SK-N-SH (cell line): ENCODE results near the gene ZNF341. TPM values are rescaled to one million over a fixed set of nuclear protein-coding genes. Genes with fewer than 3 reads are reported as not detected.

Experiments used
- CTCF ChIA-PET: fragments of 300-600, 350-600 bp; formaldehyde crosslinking; extraction: SDS; loops from one replicate; lab custom pipeline; 2021; lab: Yijun Ruan, JAX
- POLR2A ChIA-PET: fragments of 350-600 bp; sonication (Branson Sonifier 250); formaldehyde crosslinking; extraction: SDS; loops from one replicate; lab custom pipeline; 2020; ENCODE audit warnings: antibody characterized with exemption, inconsistent platforms; lab: Yijun Ruan, JAX
- DNase-seq: peaks from one replicate; pipeline ENCODE4 v3.0.0; 2012
- H2AFZ ChIP-seq: fragments of 200-600 bp; sonication (generic); 2 replicates; pipeline ENCODE4 v1.8.1; 2016; ENCODE audit warnings: antibody characterized with exemption, mild to moderate bottlenecking, low read depth
- H3F3A ChIP-seq: fragments of 200-600 bp; sonication (generic); replicated peaks from 2 replicates; pipeline ENCODE3; 2016; ENCODE audit warnings: antibody characterized with exemption, mild to moderate bottlenecking; ENCODE audit not compliant: insufficient read depth
- H3K27ac ChIP-seq, 2 experiments: fragments of 200-500 bp in 1 of 2; fragments of 200-600 bp in 1 of 2; sonication (Bioruptor generic) in 1 of 2; sonication (generic), shearing (Covaris generic) in 1 of 2; 2 replicates each; pipeline versions ENCODE4 v1.5.1 to v1.6.1; 2014 to 2016; ENCODE audit warnings: low read depth in 2 of 2, inconsistent platforms in 1 of 2, low read length in 1 of 2, mild to moderate bottlenecking in 1 of 2, mixed read lengths in 1 of 2
- H3K27me3 ChIP-seq: fragments of 200-600 bp; sonication (generic), shearing (Covaris generic); 2 replicates; pipeline ENCODE4 v1.6.1; 2016; ENCODE audit warnings: mixed run types; ENCODE audit not compliant: insufficient read depth
- H3K36me3 ChIP-seq, 2 experiments: fragments of 200-500 bp in 1 of 2; fragments of 200-600 bp in 1 of 2; sonication (Bioruptor generic) in 1 of 2; sonication (generic) in 1 of 2; replicated peaks in 1 of 2; 2 replicates each; pipeline versions ENCODE3 to v1.5.1; 2014 to 2016; ENCODE audit warnings: low read length in 1 of 2, mild to moderate bottlenecking in 1 of 2; ENCODE audit not compliant: insufficient read depth in 2 of 2, control insufficient read depth in 1 of 2
- H3K4me1 ChIP-seq, 2 experiments: fragments of 200-500 bp in 1 of 2; fragments of 200-600 bp in 1 of 2; sonication (Bioruptor generic) in 1 of 2; sonication (generic), shearing (Covaris generic) in 1 of 2; 2 replicates each; pipeline versions ENCODE4 v1.5.1 to v1.6.1; 2014 to 2016; ENCODE audit warnings: low read depth in 1 of 2, low read length in 1 of 2, mixed run types in 1 of 2; ENCODE audit not compliant: insufficient read depth in 2 of 2, control insufficient read depth in 1 of 2
- H3K4me2 ChIP-seq: fragments of 200-600 bp; sonication (generic), shearing (Covaris generic); 2 replicates; pipeline ENCODE4 v1.6.1; 2017; ENCODE audit warnings: mixed run types
- H3K4me3 ChIP-seq, 2 experiments: fragments of 200-500 bp in 1 of 2; fragments of 200-600 bp in 1 of 2; sonication (Bioruptor generic) in 1 of 2; sonication (generic), shearing (Covaris generic) in 1 of 2; 2 replicates each; pipeline versions ENCODE4 v1.5.1 to v1.8.1; 2014 to 2016; ENCODE audit warnings: low read depth in 2 of 2, inconsistent platforms in 1 of 2, low read length in 1 of 2, mild to moderate bottlenecking in 1 of 2, mixed read lengths in 1 of 2, moderate library complexity in 1 of 2
- H3K79me2 ChIP-seq: fragments of 200-600 bp; sonication (generic); 2 replicates; pipeline ENCODE4 v1.8.1; 2017; ENCODE audit warnings: mild to moderate bottlenecking; ENCODE audit not compliant: insufficient read depth
- H3K9ac ChIP-seq: fragments of 200-600 bp; sonication (generic); 2 replicates; pipeline ENCODE4 v1.6.1; 2017; ENCODE audit warnings: mixed run types
- H3K9me2 ChIP-seq: fragments of 200-600 bp; sonication (generic); 2 replicates; pipeline ENCODE4 v1.6.1; 2017; ENCODE audit warnings: mixed run types
- H3K9me3 ChIP-seq: fragments of 200-600 bp; sonication (generic); 2 replicates; pipeline ENCODE4 v1.6.1; 2017; ENCODE audit warnings: mixed run types, mild to moderate bottlenecking, moderate library complexity
- H4K20me1 ChIP-seq: fragments of 200-600 bp; sonication (generic); 2 replicates; pipeline ENCODE4 v1.6.1; 2017; ENCODE audit warnings: mild to moderate bottlenecking, mixed run types; ENCODE audit not compliant: insufficient read depth
- CTCF ChIP-seq: fragments of 200-600 bp; sonication (generic); IDR thresholded peaks from 2 replicates; pipeline ENCODE4 v1.6.1; 2017; ENCODE audit warnings: antibody characterized with exemption, mild to moderate bottlenecking, moderate library complexity
- FOSL2 ChIP-seq: IDR thresholded peaks from 2 replicates; pipeline ENCODE4 v1.4.0; 2012; ENCODE audit warnings: low read depth, mild to moderate bottlenecking, moderate library complexity, borderline replicate concordance
- JUND ChIP-seq: IDR thresholded peaks from 2 replicates; pipeline ENCODE4 v1.4.0; 2012
- MEF2A ChIP-seq: IDR thresholded peaks from 2 replicates; pipeline ENCODE4 v1.4.0; 2012; ENCODE audit warnings: low read depth, borderline replicate concordance
- POLR2AphosphoS5 ChIP-seq: IDR thresholded peaks from 2 replicates; pipeline ENCODE4 v1.6.1; 2012; ENCODE audit warnings: low read depth, low read length
- TEAD4 ChIP-seq: IDR thresholded peaks from 2 replicates; pipeline ENCODE4 v1.4.0; 2012; ENCODE audit warnings: mild to moderate bottlenecking, borderline replicate concordance; ENCODE audit not compliant: insufficient read depth
- USF1 ChIP-seq: IDR thresholded peaks from 2 replicates; pipeline ENCODE4 v1.4.0; 2012; ENCODE audit warnings: low read depth, borderline replicate concordance
- USF2 ChIP-seq: fragments of 150-350 bp; IDR thresholded peaks from 2 replicates; pipeline ENCODE4 v1.6.1; 2017; ENCODE audit warnings: antibody characterized with exemption, low read length, low read depth, borderline replicate concordance
- YY1 ChIP-seq: IDR thresholded peaks from 2 replicates; pipeline ENCODE4 v1.4.0; 2012; ENCODE audit warnings: low read depth, mild to moderate bottlenecking
- ZBTB33 ChIP-seq: IDR thresholded peaks from 2 replicates; pipeline ENCODE4 v1.4.0; 2012; ENCODE audit warnings: low read depth, borderline replicate concordance
- WGBS: methylation state at CpG from one replicate; pipeline ENCODE4 v1.1.6; 2017; ENCODE audit warnings: low lambda C conversion rate; 5-methylcytosine and 5-hydroxymethylcytosine counted together
- polyA plus RNA-seq, 3 experiments: library from polyadenylated mRNA; depleted of rRNA; stranded (reverse); fragments of >200 nt; gene quantifications; 2 replicates each; pipeline ENCODE4 v1.2.3, GENCODE V29; 2012
- TF ChIP-seq, protein P1 (sequence below): IDR thresholded peaks from 2 replicates; pipeline ENCODE4 v1.6.1; 2012; ENCODE audit warnings: mild to moderate bottlenecking, low read depth, low read length, moderate library complexity
- TF ChIP-seq, protein P2 (sequence below): fragments of 150-350 bp; IDR thresholded peaks from 2 replicates; pipeline ENCODE4 v1.6.1; 2016; ENCODE audit warnings: mild to moderate bottlenecking, low read depth, low read length
- TF ChIP-seq, protein P3 (sequence below): IDR thresholded peaks from 2 replicates; pipeline ENCODE4 v1.4.0; 2012; ENCODE audit warnings: low read depth

The ZNF341 gene
- polyA plus RNA-seq, 1 of the 3 experiments (the other 2 are of a cell fraction): 3.2 TPM

GRCh38 chr20:33765099-33765498, 33.3 kb downstream of the ZNF341 start:
- 95% methylated on average over 2 of the region's 2 CpGs for WGBS
- no peaks in the 10 kb centered on the region for H3K36me3 ChIP-seq
- H3K27me3 ChIP-seq: no peaks in the 10 kb centered on the region
- H3K9me2 ChIP-seq: no peaks in the 10 kb centered on the region
- H3K9me3 ChIP-seq: no peaks in the 10 kb centered on the region
- H3K79me2 ChIP-seq: no peaks in the 10 kb centered on the region
- no peaks in the 10 kb centered on the region for H3F3A ChIP-seq
- H2AFZ ChIP-seq: no peak overlapping the region
- TF ChIP-seq, protein P1, sequence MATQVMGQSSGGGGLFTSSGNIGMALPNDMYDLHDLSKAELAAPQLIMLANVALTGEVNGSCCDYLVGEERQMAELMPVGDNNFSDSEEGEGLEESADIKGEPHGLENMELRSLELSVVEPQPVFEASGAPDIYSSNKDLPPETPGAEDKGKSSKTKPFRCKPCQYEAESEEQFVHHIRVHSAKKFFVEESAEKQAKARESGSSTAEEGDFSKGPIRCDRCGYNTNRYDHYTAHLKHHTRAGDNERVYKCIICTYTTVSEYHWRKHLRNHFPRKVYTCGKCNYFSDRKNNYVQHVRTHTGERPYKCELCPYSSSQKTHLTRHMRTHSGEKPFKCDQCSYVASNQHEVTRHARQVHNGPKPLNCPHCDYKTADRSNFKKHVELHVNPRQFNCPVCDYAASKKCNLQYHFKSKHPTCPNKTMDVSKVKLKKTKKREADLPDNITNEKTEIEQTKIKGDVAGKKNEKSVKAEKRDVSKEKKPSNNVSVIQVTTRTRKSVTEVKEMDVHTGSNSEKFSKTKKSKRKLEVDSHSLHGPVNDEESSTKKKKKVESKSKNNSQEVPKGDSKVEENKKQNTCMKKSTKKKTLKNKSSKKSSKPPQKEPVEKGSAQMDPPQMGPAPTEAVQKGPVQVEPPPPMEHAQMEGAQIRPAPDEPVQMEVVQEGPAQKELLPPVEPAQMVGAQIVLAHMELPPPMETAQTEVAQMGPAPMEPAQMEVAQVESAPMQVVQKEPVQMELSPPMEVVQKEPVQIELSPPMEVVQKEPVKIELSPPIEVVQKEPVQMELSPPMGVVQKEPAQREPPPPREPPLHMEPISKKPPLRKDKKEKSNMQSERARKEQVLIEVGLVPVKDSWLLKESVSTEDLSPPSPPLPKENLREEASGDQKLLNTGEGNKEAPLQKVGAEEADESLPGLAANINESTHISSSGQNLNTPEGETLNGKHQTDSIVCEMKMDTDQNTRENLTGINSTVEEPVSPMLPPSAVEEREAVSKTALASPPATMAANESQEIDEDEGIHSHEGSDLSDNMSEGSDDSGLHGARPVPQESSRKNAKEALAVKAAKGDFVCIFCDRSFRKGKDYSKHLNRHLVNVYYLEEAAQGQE: no peak
- TF ChIP-seq POLR2AphosphoS5 (no peak), MEF2A (no peak), JUND (no peak), TEAD4 (no peak), ZBTB33 (no peak)
- TF ChIP-seq, protein P2, sequence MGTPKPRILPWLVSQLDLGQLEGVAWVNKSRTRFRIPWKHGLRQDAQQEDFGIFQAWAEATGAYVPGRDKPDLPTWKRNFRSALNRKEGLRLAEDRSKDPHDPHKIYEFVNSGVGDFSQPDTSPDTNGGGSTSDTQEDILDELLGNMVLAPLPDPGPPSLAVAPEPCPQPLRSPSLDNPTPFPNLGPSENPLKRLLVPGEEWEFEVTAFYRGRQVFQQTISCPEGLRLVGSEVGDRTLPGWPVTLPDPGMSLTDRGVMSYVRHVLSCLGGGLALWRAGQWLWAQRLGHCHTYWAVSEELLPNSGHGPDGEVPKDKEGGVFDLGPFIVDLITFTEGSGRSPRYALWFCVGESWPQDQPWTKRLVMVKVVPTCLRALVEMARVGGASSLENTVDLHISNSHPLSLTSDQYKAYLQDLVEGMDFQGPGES: no peak
- TF ChIP-seq, protein P3, sequence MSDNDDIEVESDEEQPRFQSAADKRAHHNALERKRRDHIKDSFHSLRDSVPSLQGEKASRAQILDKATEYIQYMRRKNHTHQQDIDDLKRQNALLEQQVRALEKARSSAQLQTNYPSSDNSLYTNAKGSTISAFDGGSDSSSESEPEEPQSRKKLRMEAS: no peak
- CTCF ChIA-PET: interaction anchor here (1.8 kb wide), 1 partner anchor 27 kb away, joined by 5 read pairs; no protein-coding TSS in a partner anchor
- no peak overlapping the region for H3K27ac ChIP-seq
- H4K20me1 ChIP-seq: no peaks in the 10 kb centered on the region
- H3K9ac ChIP-seq: no peak overlapping the region
- H3K4me1 ChIP-seq: no peaks in the 10 kb centered on the region
- no peak overlapping the region for H3K4me3 ChIP-seq
- DNase-seq: no peak
- POLR2A ChIA-PET: no interaction called here
- no peak overlapping the region for H3K4me2 ChIP-seq

DNA sequence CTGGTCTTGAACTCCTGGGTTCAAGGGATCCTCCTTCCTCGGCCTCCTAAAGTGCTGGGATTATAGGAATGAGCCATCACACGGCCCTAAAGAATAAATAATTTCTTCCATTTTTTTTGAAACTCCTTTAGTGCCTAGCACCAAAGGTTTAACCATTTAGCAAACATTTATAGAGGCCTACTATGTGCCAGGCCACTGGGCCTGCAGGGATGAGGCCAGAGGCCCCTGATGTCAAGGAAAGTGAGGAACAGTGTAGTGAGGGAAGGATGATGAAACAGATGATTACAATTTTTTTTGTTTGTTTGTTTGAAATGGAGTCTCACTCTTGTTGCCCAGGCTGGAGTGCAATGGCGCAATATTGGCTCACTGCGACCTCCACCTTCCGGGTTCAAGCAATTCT, 33.8 kb downstream of the ZNF341 start:
- H3K4me2 ChIP-seq: no peak overlapping the region
- H3K27me3 ChIP-seq: no peaks in the 10 kb centered on the region
- no peaks in the 10 kb centered on the region for H4K20me1 ChIP-seq
- no peak overlapping the region for H2AFZ ChIP-seq
- no peaks in the 10 kb centered on the region for H3K4me1 ChIP-seq
- H3K27ac ChIP-seq: no peak overlapping the region
- ChIA-PET POLR2A (no interaction called here), CTCF (interaction anchor here (1.8 kb wide), 1 partner anchor 27 kb away, joined by 5 read pairs; no protein-coding TSS in a partner anchor)
- no peak overlapping the region for H3K9ac ChIP-seq
- H3F3A ChIP-seq: no peaks in the 10 kb centered on the region
- no peaks in the 10 kb centered on the region for H3K36me3 ChIP-seq
- TF ChIP-seq USF2 (no peak), USF1 (no peak), YY1 (no peak), FOSL2 (no peak), CTCF (no peak), MEF2A (no peak)
- TF ChIP-seq, protein P2: no peak
- DNase-seq: no peak
- no peaks in the 10 kb centered on the region for H3K9me3 ChIP-seq
- WGBS: 94% methylated on average over 5 of the region's 5 CpGs
- H3K79me2 ChIP-seq: no peaks in the 10 kb centered on the region
- no peak overlapping the region for H3K4me3 ChIP-seq
- H3K9me2 ChIP-seq: no peaks in the 10 kb centered on the region
